Activated CD4-positive, alpha-beta memory T cell treated with anti-CD3 and anti-CD28 coated beads for 36 hours (primary cell): ENCODE data around the gene LMNA. TPM values are rescaled to one million over a fixed set of nuclear protein-coding genes. Genes with fewer than 3 reads are reported as not detected.

Experiments used
- CTCF ChIA-PET: fragments of 350-600 bp; sonication (Branson Sonifier 250); formaldehyde crosslinking; loops from one replicate; lab custom pipeline; 2021; ENCODE audit warnings: antibody characterized with exemption, inconsistent platforms; lab: Charles Lee
- POLR2A ChIA-PET: fragments of 350-600 bp; sonication (Branson Sonifier 250); formaldehyde crosslinking; loops from one replicate; lab custom pipeline; 2021; ENCODE audit warnings: antibody characterized with exemption; lab: Charles Lee
- DNase-seq: peaks from one replicate; pipeline ENCODE4 v3.0.0-alpha.2; 2020
- H3K27ac Mint-ChIP-seq: one replicate; pipeline ENCODE4 v1.8.0; 2021; ENCODE audit warnings: mixed read lengths
- H3K27me3 Mint-ChIP-seq: one replicate; pipeline ENCODE4 v1.8.0; 2021; ENCODE audit warnings: mixed read lengths
- H3K36me3 Mint-ChIP-seq: one replicate; pipeline ENCODE4 v1.8.0; 2021; ENCODE audit warnings: mixed read lengths
- H3K4me1 Mint-ChIP-seq: one replicate; pipeline ENCODE4 v1.8.0; 2021; ENCODE audit warnings: low read depth, mixed read lengths
- H3K4me3 Mint-ChIP-seq: one replicate; pipeline ENCODE4 v1.8.0; 2021; ENCODE audit warnings: mild to moderate bottlenecking, mixed read lengths
- H3K9me3 Mint-ChIP-seq: one replicate; pipeline ENCODE4 v1.8.0; 2021; ENCODE audit warnings: mixed read lengths
- intact Hi-C: fragments of 100-400 bp; cut with micrococcal nuclease; formaldehyde crosslinking; loops from one replicate; pipeline ENCODE4 v1.15.1; 2023
- total RNA-seq, 2 experiments: library from RNA; stranded (reverse); gene quantifications; one replicate each; pipeline ENCODE4 v1.2.3, GENCODE V29; 2021

LMNA gene
- total RNA-seq, 2 experiments from 2014 or later: 210 to 211 TPM

- DNase-seq: no peak
- no peak overlapping the region for H3K4me3 Mint-ChIP-seq
- intact Hi-C loops: loop anchor here (1.0 kb wide), 1 partner anchor 40 kb away; no protein-coding TSS in a partner anchor
- ChIA-PET CTCF (interaction anchor here (0.6 to 26.8 kb wide), 21 partner anchors 9 to 323 kb away, joined by 3 to 1097 read pairs (median 5); partner anchors contain the start of genes LMNA, PMF1 and SMG5), POLR2A (interaction anchor here (6.5 kb wide), 1 partner anchor 33 kb away, joined by 180 read pairs; no protein-coding TSS in a partner anchor)
- H3K27ac Mint-ChIP-seq: no peak overlapping the region
- no peaks in the 10 kb centered on the region for H3K27me3 Mint-ChIP-seq
- H3K36me3 Mint-ChIP-seq: peaks cover 31% of the 10 kb centered on the region
- peaks cover 46% of the 10 kb centered on the region for H3K4me1 Mint-ChIP-seq
- H3K9me3 Mint-ChIP-seq: no peaks in the 10 kb centered on the region
These were observed 16.0 kb downstream of the LMNA start for GRCh38 chr1:156130578-156130942.

- ChIA-PET POLR2A (no interaction called here), CTCF (interaction anchor here (2.4 to 26.8 kb wide), 2 partner anchors 37 to 90 kb away, joined by 10 to 1097 read pairs; no protein-coding TSS in a partner anchor)
- intact Hi-C loops: no loop called here
- Mint-ChIP-seq H3K9me3 (no peaks in the 10 kb centered on the region), H3K27ac (no peak overlapping the region), H3K36me3 (peaks cover 48% of the 10 kb centered on the region), H3K4me1 (peaks cover 7% of the 10 kb centered on the region), H3K27me3 (no peaks in the 10 kb centered on the region), H3K4me3 (no peak overlapping the region)
- DNase-seq: no peak
These were observed 20.4 kb downstream of the LMNA start for GRCh38 chr1:156134716-156135435.

GRCh38 chr1:156135930-156136871 is 21.7 kb downstream of the LMNA start:
- DNase-seq: no peak
- intact Hi-C loops: no loop called here
- no peaks in the 10 kb centered on the region for H3K9me3 Mint-ChIP-seq
- CTCF ChIA-PET: interaction anchor here (1.0 to 26.8 kb wide), 3 partner anchors 38 to 89 kb away, joined by 8 to 1097 read pairs (median 10); no protein-coding TSS in a partner anchor
- no peaks in the 10 kb centered on the region for H3K27me3 Mint-ChIP-seq
- H3K4me3 Mint-ChIP-seq: no peak overlapping the region
- H3K4me1 Mint-ChIP-seq: no peaks in the 10 kb centered on the region
- no peak overlapping the region for H3K27ac Mint-ChIP-seq
- POLR2A ChIA-PET: no interaction called here
- peaks cover 40% of the 10 kb centered on the region for H3K36me3 Mint-ChIP-seq

- Mint-ChIP-seq H3K27me3 (no peaks in the 10 kb centered on the region), H3K4me1 (no peaks in the 10 kb centered on the region), H3K27ac (no peak overlapping the region), H3K36me3 (peaks cover 36% of the 10 kb centered on the region), H3K4me3 (no peak overlapping the region), H3K9me3 (no peaks in the 10 kb centered on the region)
- DNase-seq: no peak
- CTCF ChIA-PET: interaction anchor here (1.0 to 26.8 kb wide), 3 partner anchors 8 to 89 kb away, joined by 3 to 1097 read pairs (median 8); no protein-coding TSS in a partner anchor
- POLR2A ChIA-PET: no interaction called here
- intact Hi-C loops: no loop called here
These were observed 22.5 kb downstream of the LMNA start for GRCh38 chr1:156136970-156137483.

GRCh38 chr1:156138458-156138867 is 24.0 kb downstream of the LMNA start:
- Mint-ChIP-seq H3K9me3 (no peaks in the 10 kb centered on the region), H3K36me3 (peaks cover 36% of the 10 kb centered on the region), H3K27me3 (no peaks in the 10 kb centered on the region), H3K4me3 (no peak overlapping the region), H3K27ac (no peak overlapping the region), H3K4me1 (no peaks in the 10 kb centered on the region)
- intact Hi-C loops: no loop called here
- ChIA-PET POLR2A (no interaction called here), CTCF (interaction anchor here (1.4 to 18.7 kb wide), 3 partner anchors 8 to 87 kb away, joined by 3 to 310 read pairs (median 4); no protein-coding TSS in a partner anchor)
- DNase-seq: no peak

GRCh38 chr1:156140879-156141707 is 26.6 kb downstream of the LMNA start:
- CTCF ChIA-PET: interaction anchor here (0.6 to 18.7 kb wide), 29 partner anchors 10 to 259 kb away, joined by 3 to 310 read pairs (median 4); partner anchors contain the start of genes PMF1, SEMA4A, SMG5 and TMEM79
- peak; percentile 53 for DNase-seq
- intact Hi-C loops: no loop called here
- Mint-ChIP-seq H3K27me3 (no peaks in the 10 kb centered on the region), H3K36me3 (peaks cover 18% of the 10 kb centered on the region), H3K4me3 (no peak overlapping the region), H3K9me3 (no peaks in the 10 kb centered on the region), H3K4me1 (peaks cover 7% of the 10 kb centered on the region), H3K27ac (no peak overlapping the region)
- POLR2A ChIA-PET: interaction anchor here (0.6 to 2.4 kb wide), 4 partner anchors 20 to 161 kb away, joined by 3 to 7 read pairs (median 4); no protein-coding TSS in a partner anchor

GRCh38 chr1:156143765-156144489 is 29.4 kb downstream of the LMNA start:
- POLR2A ChIA-PET: interaction anchor here (0.6 kb wide), 2 partner anchors 21 to 49 kb away, joined by 3 to 5 read pairs; no protein-coding TSS in a partner anchor
- H3K27ac Mint-ChIP-seq: no peak overlapping the region
- H3K27me3 Mint-ChIP-seq: no peaks in the 10 kb centered on the region
- CTCF ChIA-PET: interaction anchor here (0.9 to 18.7 kb wide), 5 partner anchors 47 to 82 kb away, joined by 3 to 310 read pairs (median 11); no protein-coding TSS in a partner anchor
- H3K4me1 Mint-ChIP-seq: peaks cover 23% of the 10 kb centered on the region
- H3K36me3 Mint-ChIP-seq: peaks cover 2% of the 10 kb centered on the region
- no peaks in the 10 kb centered on the region for H3K9me3 Mint-ChIP-seq
- no peak for DNase-seq
- H3K4me3 Mint-ChIP-seq: no peak overlapping the region
- intact Hi-C loops: no loop called here

GRCh38 chr1:156144742-156145141 is 30.2 kb downstream of the LMNA start:
- Mint-ChIP-seq H3K36me3 (no peaks in the 10 kb centered on the region), H3K4me3 (no peak overlapping the region), H3K4me1 (peaks cover 23% of the 10 kb centered on the region), H3K9me3 (no peaks in the 10 kb centered on the region), H3K27ac (no peak overlapping the region), H3K27me3 (no peaks in the 10 kb centered on the region)
- POLR2A ChIA-PET: no interaction called here
- DNase-seq: no peak
- CTCF ChIA-PET: interaction anchor here (2.7 to 18.7 kb wide), 2 partner anchors 73 to 81 kb away, joined by 11 to 310 read pairs; no protein-coding TSS in a partner anchor
- intact Hi-C loops: loop anchor here (5.0 kb wide), 1 partner anchor 193 kb away; the partner anchor contains the start of genes CCT3 and TSACC

GRCh38 chr1:156145650-156146019 is 31.1 kb downstream of the LMNA start:
- Mint-ChIP-seq H3K4me1 (peaks cover 31% of the 10 kb centered on the region), H3K27me3 (no peaks in the 10 kb centered on the region), H3K9me3 (no peaks in the 10 kb centered on the region), H3K36me3 (no peaks in the 10 kb centered on the region), H3K27ac (no peak overlapping the region), H3K4me3 (no peak overlapping the region)
- DNase-seq: no peak
- POLR2A ChIA-PET: interaction anchor here (1.0 to 3.1 kb wide), 2 partner anchors 78 to 80 kb away, joined by 3 to 15 read pairs; no protein-coding TSS in a partner anchor
- intact Hi-C loops: loop anchor here (1.0 to 5.0 kb wide), 5 partner anchors 16 to 192 kb away; partner anchors contain the start of genes CCT3 and TSACC
- CTCF ChIA-PET: interaction anchor here (0.5 to 18.7 kb wide), 19 partner anchors 13 to 173 kb away, joined by 3 to 310 read pairs (median 4); partner anchors contain the start of gene PMF1
